Eye (tissue), 1 donor: ENCODE measurements around the gene TLNRD1.

ENCODE experiments used
- DNase-seq: peaks from one replicate; pipeline ENCODE4 v3.0.0-alpha.2; 2015

TLNRD1 gene

DNA sequence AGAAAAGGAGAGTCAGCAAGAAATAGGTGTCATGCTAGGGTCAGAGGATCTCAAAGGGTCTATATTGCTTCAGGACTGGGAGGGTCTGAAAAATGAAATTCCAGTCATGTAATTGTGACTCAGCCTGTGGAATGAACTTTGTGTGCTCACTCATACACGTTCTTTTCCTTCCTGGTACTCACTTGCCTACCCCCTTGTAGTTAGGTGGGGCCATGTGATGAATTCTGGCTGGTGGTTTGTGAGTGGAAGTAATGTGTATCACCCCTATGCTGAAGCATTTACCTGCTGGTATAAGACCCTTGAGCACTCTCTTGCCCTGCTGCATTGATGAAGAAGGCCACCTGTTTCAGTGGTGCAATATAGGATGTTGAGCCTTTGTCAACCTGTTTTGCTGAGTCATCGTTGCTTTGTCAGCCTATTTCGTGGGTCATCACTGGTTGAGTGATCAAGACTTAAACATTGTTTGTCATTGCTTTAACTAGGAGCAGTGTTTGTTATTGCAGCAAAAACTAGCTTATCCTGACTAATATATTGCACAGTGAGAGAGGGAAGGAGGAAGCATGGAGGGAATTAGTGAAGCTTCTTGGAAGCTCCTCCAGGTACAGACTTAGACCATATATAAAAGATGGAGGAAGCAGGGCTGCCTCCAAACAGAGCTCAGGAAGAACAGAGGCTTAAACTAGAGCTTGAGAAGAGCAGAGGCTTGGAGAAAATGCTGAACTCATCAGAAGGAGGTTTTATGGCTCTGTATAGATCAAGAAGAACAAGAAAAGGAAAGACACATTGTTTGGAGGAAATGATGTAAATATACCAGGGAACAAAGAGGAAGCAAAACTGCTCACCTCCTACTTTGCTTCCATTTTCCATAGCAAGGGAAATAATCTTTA lies 28.9 kb downstream of the TLNRD1 start:
- DNase-seq, result no peak

DNA sequence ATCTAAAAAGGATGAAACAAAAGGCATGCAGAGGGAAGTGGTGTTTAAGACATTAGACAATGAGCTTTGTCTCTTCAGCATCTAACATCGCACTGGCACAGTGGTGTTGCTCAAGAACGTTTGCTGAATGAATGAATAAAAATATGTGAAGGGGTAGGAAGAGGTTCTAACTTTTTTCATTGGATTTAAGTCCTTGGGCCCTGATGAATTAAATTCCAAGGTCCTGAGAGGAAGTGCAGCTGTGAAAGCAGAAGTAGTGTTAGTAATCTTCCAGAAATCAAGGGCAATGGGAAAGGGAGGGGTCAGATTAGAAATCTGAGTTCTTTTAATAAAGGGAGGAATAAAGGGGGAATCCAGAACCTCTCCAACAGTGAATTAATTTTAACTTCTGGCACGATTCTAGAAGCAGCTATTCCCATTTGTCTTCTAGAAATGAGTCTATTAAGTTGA lies 29.6 kb downstream of the TLNRD1 start:
- no peak for DNase-seq

DNA sequence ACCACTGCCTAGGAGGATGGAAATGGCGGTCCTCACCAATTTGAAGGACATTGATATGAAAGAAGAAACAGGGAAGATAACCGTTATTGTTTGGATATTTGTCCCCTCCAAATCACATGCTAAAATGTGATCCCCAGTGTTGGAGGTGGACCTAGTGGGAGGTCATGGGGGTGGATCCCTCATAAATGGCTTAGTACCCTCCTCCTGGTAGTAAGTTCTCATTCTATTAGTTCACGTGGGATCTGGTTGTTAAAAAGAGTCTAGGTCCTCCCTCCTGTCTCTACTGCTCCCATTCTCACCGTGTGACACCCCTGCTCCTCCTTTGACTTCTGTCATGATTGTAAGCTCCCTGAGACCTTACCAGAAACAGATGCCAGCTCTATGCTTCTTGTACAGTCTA lies 30.5 kb downstream of the TLNRD1 start:
- DNase-seq, result no peak

DNA sequence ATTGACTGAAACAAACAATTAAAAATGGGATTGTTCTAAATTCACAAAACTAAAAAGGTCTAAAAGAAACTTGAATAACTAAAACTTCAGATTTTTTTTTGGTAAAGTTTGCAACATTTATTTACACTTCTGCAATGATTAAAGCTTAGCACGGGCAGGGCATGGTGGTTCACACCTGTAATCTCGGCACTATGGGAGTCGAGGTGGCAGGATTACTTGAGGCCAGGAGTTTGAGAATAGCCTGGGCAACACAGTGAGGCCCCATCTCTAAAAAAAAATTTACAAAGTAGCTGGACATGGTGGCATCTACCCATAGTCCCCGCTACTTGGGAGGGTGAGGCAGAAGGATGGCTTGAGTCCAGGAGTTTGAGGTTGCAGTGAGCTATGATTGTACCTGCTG lies 31.6 kb downstream of the TLNRD1 start:
- DNase-seq, result no peak

DNA sequence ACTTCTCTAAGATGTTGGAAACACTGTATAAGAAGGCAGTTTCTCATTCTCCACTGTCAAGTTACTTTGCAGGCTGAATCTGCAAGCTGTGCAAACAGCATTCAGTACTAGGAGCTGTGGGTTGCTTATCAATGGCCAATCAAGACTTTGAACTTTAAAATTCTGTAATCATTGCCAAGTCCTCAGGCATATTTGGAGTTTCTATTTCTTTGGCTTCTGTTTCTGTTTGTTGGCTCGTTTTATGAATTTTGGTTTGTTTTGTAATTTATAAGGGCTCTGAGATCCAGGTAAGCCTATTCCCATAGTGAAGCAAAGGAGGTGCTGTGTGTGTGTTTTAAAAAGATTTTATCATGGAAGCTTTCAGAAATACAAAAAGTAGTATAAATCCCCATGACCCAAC lies 32.1 kb downstream of the TLNRD1 start:
- DNase-seq, result no peak

DNA sequence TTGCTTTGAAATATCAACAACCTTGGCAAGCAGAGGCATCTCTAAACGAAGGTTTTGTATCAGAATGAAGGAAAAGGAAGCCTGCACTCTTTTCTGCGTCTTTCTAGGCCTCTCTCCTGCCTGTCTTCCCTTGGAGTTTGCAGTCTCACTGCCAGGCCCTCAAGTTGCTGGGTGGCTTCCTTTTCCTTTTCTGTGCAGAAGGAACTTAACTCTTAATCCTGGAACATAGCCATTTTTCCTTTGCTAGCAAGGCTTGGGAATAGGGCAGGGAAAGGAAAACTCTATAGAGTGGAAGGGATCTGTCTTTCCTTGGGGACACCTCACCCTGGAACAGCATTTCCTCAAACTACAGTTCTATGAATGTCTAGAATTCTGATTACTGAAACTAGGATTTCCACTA lies 32.8 kb downstream of the TLNRD1 start:
- DNase-seq, result no peak

DNA sequence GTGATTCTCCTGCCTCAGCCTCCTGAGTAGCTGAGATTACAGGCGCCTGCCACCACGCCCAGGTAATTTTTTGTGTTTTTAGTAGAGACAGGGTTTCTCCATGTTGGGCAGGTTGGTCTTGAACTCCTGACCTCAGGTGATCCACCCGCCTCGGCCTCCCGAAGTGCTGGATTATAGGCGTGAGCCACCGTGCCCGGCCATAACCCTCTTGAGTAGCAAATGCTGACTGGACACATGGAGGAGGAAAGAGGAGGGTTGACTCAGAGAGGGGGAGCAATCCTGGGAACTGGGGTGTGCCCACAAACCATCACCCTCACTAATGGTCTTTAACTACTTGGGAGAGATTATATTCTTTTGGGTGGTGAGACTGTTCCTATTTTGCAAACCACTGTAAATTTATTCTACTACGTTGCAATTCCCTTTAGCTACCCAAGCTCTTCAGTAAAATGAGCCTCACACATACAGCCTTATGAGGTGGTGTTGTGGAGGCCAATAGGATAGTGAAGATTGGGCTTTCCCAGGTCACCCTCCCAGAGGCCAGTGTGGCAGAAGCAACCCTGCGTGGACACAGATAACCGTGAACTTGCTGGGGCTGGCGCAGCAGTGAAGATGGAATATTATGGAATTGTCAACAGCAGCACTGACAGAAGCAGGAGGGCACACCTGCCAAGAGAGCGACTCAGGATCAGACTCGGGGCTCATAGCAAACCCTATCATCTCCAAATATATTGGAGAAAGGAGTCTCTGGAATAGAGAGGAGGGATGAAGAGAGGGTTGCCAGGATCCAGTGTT lies 37.4 kb downstream of the TLNRD1 start:
- no peak for DNase-seq

DNA sequence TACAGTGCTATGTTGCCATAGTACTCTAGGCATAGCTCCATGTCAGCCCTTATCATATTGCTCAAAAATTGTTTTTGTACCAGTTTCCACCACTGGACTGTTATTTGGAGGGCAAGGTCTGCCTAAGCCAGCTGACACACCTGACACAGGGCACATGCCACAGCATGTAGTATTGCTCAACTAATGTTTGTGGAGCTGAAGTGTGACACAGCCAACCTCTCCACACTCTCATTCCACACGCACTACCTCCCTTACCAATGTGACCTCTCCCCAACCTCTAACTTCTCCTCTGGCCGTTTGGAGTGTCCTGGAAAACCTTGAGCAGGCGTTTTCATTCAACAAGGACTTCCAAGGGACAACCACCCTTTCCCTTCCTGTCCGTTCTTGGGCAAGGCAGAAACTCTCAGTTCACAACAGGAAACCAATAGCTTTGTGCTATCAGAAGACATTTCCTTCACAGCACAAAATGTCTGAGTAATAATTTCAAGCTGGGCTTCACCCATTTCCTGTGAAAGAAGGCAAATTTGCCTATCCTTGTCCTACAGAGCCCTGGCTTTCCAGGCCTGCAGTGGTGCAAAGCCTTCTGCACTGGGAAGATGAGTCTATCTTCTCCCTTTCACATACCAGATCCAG lies 38.4 kb downstream of the TLNRD1 start:
- DNase-seq, result no peak

DNA sequence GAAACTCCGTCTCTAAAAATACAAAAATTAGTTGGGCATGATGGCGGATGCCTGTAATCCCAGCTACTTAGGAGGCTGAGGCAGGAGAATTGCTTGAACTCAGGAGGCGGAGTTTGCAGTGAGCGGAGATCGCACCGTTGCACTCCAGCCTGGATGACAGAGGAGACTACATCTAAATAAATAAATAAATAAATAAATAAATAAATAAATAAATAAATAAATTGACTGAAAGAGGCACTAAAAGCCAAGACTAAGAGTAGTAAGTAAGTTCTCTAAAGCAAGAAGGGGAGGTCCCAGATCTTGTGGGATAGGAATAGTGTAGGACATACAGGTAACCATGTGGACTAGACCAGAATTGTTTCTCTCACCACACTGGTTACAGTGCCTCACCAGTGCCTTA lies 40.0 kb downstream of the TLNRD1 start:
- no peak for DNase-seq

DNA sequence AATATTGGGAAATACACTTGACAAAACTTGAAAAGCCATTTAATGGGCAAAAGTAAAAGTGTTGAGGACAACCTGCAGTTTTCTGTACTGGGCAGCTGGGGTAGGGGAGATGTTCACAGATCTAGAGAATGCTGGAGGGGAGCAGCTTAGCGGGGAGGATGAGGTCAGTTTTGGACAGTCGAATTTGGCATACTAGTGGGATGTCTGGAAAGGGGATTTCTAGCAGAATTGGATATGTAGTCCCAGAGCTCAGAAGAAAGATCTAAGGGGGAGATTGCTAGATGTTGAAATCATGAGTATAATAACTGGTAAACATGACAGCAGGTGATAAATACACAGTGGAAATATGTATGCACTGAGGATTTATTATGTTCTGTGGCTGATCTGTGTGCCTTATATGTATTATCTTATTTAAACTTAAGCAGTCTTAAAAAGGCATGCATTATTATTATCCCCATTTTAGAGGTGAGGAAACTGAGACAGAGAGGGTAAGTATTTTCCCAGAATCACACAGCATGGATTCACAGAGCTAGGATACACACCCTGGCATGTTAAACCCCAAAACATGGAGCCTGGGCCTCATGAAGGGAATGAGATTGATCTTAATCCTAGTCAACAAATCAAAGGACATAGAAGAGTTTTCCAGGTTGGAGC lies 42.7 kb downstream of the TLNRD1 start:
- no peak for DNase-seq

DNA sequence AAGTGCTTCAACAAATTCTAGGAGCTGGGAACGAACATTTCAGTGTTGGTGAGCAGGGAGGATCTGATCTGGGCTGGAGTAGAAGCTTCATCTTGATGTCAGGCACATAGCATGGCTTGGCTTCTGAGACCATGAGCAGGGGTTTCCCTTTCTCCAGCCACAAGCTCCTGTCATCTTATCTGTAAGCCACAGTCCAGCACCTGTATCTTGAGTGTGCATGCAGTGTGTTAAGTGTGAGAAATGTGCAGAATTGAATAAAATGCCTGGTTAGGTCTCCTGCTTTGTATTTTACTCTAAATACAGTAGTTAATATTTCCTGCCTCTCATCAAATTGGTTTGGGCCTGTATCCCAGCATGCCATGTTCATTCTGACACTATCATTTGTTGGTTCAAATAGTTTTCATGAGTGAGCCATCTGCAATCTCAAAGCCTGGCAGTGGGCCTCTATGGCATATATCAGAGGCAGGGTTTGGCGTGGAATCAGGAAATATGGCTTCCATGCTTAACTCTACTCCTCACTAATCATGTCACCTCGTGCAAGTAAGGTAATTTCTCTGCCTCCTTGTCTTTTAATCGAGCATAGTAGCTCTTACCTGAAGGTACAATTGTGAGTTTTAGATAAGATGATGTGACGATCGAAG lies 43.3 kb downstream of the TLNRD1 start:
- no peak for DNase-seq

DNA sequence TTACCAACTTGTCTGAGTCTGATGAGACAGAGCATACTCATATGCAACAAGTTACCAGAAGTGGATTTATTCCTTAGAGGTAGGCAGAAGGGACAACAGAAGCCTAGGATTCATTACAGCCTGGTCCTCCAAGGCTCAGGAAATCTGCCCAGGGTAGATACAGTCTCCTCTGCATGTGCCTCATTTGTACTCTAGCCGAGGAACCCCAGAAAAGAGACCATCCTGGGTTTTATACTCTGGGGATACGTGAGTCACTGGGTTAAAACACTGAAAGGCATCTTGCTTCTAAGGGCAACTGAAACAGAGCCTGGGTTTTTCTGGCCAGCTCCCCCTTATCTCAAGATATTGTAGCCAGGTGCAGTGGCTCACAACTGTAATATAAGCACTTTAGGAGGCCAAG lies 45.6 kb downstream of the TLNRD1 start:
- no peak for DNase-seq

DNA sequence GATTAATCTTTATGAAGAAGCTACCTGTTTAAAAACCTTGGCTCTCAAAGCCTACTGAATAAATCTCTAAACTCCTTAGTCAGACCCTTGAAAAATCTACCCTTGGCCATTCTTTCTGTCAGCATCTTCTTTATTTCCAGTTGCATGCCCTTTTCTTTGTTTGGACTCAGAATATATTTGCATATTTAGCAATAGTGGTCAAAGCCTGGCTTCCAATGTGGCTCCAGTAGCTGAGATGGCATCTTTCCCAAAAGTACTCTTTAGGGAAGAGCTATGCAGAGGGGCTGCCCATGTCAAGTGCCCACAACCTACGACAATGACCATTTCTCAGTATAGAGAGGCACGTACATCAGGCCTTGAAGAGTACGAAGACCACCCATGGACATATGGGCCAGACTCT lies 47.2 kb downstream of the TLNRD1 start:
- no peak for DNase-seq

DNA sequence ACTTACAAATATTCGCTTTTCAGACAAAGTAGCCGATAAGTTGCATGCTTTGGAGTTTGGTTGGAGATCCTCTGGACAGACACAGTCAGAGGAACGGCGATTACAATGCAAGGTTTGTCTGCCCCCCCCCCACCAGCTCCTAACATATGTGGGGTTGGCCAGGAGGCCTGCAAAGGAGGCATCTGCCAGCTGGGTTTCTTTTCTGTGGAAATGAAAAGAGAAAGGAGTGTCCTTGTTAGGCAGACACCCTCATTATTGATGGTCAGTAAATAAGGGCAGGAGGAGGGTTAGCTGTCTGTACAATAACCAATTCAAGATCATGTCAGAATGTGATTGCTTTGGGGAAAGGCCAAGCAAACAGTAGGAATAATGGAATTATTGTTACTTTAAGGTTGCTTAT lies 49.1 kb downstream of the TLNRD1 start:
- peak; percentile 83 for DNase-seq

DNA sequence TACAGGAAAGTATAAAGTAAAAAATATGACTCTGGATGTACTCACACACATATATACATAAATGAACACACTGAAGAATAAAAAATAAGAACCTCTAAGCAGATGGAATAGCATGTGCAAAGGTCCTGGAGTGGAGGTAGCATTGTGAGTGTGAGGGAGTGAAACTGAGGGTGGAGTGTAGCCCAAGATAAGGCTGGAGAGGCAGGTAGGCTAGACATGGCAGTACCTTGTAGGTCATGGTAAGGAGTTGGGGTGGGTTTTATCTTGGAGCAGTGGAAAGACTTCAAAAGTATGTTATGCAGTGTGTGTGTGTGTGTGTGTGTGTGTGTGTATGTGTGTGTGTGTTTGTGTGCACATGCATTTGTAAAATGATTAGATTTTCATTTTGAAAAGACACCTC lies 49.5 kb downstream of the TLNRD1 start:
- DNase-seq, result no peak

DNA sequence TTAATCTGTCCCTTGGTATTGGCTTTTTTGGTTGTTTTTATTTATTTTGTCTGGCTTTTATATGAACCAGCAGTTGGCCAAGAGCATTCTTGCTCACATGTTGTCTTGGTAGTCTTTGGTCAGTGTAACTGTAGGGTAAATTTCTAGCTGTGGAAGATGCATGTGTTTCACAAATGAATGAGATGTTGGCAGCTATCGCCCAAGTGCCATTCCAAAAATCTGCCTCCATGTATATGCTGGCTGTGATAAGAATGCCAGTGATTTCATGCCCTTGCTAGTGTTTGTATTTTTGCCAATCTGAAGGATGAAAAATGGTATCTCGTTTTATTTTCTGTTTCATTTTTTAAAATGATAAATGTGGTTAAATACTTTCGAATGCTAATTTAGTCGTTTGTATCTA lies 50.1 kb downstream of the TLNRD1 start:
- no peak for DNase-seq

DNA sequence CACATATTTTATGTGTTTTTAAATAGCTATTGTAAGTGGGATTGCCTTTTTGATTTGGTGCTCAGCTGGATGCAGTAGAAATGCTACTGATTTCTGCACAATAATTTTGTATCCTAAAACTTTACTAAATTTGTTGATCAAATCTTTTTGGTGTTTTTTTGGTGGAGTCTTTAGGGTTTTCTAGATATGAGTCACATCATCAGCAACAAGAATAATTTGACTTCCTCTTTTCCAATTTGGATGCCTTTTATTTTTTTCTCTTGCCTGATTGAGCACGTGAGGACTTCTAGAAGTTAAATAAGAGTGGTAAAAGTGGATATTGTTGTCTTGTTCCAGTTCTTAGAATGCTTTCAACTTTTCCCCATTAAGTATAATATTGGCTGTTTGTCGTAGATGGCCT lies 51.3 kb downstream of the TLNRD1 start:
- no peak for DNase-seq

DNA sequence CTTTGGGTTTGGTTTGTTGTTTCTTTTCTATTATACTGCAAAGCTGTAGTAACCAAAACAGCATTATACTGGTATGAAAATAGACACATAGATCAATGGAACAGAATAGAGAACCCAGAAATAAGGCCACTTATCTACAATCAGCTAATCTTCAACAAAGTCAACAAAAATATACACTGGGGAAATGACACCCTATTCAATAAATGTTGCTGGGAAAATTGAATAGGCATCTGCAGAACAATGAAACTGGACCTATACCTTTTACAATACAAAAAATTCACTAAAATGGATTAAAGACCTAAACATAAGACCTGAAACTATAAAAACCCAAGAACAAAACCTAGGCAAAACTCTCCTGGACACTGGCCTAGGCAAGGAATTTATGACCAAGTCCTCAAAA lies 52.9 kb downstream of the TLNRD1 start:
- DNase-seq, result no peak

DNA sequence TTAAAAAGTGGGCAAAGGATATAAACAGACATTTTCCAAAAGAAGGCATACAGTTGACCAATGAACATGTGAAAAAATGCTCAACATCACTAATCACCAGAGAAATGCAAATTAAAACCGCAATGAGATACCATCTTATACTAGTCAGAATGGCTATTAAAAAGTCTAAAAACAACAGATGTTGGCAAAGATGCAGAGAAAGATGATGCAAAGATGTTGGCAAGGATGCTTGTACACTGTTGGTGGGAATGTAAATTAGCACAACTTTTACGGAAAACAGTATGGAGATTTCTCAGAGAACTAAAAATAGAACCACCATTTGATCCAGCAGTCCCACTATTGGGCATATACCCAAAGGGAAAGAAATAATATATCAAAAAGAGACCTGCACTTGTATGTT lies 53.5 kb downstream of the TLNRD1 start:
- DNase-seq, result no peak
